CD4-positive, alpha-beta T cell treated with Interleukin-15 for 1 hour (primary cell): Measurements from ENCODE around the gene KLF11.

Source experiments
- DNase-seq: peaks from one replicate; pipeline ENCODE4 v3.0.0-alpha.2; 2020

The KLF11 gene

GRCh38 chr2:10043256-10043905, at the start of gene KLF11:
KLF11 (plus strand) TSS chr2:10043550; CDS start chr2:10043717, 167 bp downstream.
- peak; percentile 90 for DNase-seq

- no peak for DNase-seq
These were observed 48.9 kb upstream of the KLF11 start for GRCh38 chr2:9994462-9994861.

DNA sequence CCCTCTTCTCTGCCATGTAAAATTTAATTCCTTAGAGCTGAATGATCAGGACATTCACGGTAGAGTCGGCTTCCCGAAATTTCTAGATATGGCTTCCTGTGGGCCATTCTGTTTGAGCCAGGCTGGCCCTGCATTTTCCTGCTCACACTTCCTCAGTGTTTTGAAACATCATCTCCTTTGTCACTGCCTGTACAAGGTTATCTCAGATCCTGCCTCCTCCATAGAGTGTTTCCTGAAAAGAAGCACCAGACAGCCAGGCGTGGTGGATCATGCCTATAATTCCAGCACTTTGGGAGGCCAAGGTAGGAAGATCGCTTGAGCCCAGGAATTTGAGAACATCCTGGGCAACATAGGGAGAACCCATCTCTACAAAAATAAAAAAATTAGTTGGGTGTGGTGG, 48.3 kb upstream of the KLF11 start:
- no peak for DNase-seq

DNA sequence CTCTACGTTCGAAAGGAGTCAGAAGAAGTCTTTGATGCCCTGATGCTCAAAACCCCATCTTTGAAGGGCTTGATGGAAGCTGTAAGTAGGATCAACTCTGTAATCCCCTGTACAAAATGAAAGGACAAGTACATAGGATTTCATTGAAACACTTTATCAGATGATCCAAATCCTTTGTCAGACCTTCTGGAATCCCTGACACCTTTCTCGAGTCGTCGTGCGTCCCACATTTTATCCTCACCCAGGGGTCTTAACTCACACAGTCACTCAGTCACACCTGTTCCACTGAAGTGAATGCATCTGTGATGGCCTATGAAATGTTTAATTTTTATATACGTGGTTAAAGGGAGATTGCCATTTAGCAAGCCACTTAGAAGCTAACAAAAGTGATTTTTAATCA, 47.0 kb upstream of the KLF11 start:
- no peak for DNase-seq

- DNase-seq, result no peak
These were observed 45.4 kb upstream of the KLF11 start for GRCh38 chr2:9997936-9998335.

GRCh38 chr2:9998916-9999654, 44.3 kb upstream of the KLF11 start:
- DNase-seq, result no peak

- DNase-seq, result no peak
These were observed 43.7 kb upstream of the KLF11 start for GRCh38 chr2:9999693-10000092.

- no peak for DNase-seq
These were observed 42.8 kb upstream of the KLF11 start for GRCh38 chr2:10000541-10000940.

- no peak for DNase-seq
These were observed 41.8 kb upstream of the KLF11 start for GRCh38 chr2:10001586-10001985.

DNA sequence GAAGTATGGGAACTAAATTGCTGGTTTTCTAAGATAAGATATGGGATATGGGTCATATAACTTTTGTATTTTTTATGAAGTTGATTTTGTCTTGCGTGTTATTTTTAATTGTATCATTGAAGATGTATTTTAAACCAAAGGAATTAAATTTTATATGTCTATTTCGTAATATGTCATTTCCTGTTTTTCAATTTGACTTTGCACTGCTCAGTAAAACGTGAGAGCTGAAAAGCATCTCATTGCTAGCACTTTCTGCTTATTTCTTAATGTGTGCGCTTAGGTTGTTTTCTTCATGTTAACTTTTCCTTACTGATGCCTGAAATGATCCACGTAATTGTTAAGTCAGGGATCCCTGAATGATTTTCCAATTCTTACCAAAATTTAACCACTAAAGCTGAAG, 41.2 kb upstream of the KLF11 start:
- no peak for DNase-seq

- DNase-seq, result no peak
These were observed 40.7 kb upstream of the KLF11 start for GRCh38 chr2:10002681-10003080.

- no peak for DNase-seq
These were observed 39.9 kb upstream of the KLF11 start for GRCh38 chr2:10003206-10004125.

- DNase-seq, result no peak
These were observed 38.9 kb upstream of the KLF11 start for GRCh38 chr2:10004401-10004800.

GRCh38 chr2:10004836-10005235, 38.5 kb upstream of the KLF11 start:
- DNase-seq, result no peak

GRCh38 chr2:10005461-10006235, 37.7 kb upstream of the KLF11 start:
- no peak for DNase-seq

GRCh38 chr2:10006236-10007161, 36.9 kb upstream of the KLF11 start:
- no peak for DNase-seq

DNA sequence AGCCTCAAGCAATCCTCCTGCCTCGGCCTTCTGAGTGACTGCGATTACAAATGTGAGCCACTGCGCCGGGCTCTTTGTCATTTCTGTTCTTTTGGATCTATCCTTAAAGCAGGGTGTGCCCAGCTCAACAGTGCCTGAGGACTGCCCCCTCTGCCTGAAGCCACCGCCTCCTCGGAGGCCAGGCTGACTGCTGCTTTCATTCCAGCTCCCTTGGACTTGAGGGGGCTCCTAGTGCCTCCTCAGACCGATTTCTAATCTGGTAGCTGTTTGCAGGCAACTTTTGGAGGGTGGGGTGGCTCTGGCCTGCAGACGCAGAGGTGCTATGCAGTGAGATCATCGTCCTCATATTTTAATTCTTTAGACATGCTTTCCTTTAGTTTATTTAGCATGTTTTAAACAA, 35.9 kb upstream of the KLF11 start:
- DNase-seq, result no peak

DNA sequence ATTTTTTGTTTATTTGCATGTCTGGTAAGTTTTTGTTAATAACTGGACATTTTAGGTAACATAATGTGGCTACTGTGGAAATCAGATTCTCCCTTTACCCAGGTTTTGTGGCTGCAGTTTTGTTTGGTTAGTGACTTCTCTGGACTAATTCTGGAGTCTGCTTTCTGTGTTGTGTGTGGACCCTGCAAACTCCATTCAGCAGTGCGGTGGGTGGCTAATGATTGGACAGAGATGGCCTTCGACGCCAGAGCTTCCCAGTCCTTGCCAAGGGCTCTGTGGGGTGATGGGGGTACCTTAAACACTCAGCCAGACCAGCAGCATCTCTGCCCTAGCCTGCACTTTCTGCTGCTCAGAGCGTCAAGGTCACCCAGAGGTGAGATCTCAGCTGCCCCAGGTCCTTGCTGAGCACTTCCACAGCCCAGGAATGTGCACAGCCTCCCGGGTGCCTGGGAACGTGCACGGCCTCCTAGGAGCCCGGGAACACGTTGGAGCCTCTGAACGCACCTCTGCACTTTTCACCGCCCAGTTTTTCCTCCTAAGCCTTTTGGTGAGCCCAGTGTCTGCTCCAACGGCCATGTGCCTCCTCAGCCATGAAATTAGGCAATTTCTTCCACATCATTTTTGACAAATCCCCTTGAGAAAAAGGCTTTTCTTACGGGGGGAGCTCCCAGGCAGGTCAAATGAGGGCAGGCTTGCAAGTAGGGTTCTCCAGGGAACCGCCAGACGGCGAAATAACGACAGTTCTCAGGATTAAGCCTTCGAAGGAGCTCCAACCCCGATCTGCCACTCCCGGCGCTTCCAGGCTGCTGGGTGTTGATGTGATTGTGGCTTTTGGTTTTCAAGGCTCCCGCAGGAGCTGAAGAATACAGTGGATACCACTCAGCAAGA, 35.2 kb upstream of the KLF11 start:
- DNase-seq, result no peak

DNA sequence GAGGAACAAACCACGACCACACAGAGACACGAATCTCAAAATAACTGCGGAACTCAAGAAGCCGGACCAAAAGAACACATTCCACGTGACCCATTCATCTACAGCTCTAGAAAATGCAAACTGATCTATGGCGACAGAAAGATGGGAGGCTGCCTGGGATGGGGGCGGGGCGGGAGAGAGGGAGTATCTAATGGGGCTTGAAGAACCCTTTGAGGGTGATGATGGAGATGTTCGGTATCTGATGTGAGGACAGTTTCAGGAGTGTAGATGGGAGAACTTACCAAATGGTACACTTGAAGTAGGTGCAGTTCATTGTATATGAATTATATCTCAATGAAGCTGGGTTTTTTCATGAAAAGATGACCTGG, 34.6 kb upstream of the KLF11 start:
- DNase-seq, result no peak

DNA sequence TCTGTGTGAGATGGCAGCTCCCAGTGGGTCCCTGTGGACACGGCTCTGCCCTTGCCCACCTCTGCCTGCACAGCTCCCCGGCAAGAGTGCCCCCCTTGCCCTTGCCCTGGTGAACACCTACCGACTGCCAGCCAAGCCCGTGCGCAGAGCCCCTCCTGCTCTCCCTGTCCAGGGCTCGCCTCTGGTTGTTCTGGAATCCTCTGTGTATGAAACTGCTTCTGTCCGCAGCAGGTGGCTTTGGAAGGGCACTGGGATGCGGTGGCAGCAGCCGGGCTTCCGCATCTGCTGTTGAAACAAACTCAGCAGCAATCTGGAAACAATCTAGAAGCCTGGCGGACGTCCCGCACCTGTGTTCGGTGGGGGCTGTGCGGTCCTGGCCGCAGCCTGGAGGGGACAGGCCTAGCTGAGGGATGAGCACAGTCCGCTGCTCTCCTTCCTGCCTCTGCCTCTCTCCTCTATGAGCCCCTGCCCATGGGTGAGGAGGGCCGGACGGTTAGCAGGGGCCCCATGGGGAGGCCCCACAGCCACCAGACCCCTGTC, 34.0 kb upstream of the KLF11 start:
- DNase-seq, result no peak
